GM12873 (cell line): ENCODE data around the gene RAPGEFL1.

ENCODE experiments used
- TF ChIP-seq, protein P1 (sequence below): IDR thresholded peaks from 2 replicates; pipeline ENCODE4 v1.5.1; 2012; ENCODE audit warnings: low read depth, mild to moderate bottlenecking, moderate library complexity, low read length, control low read depth; ENCODE audit not compliant: insufficient read depth; ENCODE audit errors: missing control alignments

Gene RAPGEFL1

DNA sequence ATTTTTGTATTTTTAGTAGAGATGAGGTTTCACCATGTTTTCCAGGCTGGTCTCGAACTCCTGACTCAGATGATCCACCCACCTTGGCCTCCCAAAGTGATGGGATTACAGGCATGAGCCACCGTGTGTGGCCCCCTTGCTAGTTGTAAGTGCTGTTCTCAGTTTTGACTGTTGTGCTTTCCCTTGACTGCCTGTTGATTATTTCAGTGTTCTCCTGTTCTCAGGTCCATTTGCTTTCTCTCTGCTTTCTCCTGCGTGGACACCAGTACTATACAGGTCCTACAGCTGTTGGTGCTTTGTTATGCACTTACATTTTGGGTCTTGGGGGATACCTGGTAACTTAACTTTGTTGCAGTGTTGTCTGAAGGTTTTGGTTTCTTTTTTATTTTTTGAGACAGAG, 28.7 kb upstream of the RAPGEFL1 start:
- TF ChIP-seq, protein P1, sequence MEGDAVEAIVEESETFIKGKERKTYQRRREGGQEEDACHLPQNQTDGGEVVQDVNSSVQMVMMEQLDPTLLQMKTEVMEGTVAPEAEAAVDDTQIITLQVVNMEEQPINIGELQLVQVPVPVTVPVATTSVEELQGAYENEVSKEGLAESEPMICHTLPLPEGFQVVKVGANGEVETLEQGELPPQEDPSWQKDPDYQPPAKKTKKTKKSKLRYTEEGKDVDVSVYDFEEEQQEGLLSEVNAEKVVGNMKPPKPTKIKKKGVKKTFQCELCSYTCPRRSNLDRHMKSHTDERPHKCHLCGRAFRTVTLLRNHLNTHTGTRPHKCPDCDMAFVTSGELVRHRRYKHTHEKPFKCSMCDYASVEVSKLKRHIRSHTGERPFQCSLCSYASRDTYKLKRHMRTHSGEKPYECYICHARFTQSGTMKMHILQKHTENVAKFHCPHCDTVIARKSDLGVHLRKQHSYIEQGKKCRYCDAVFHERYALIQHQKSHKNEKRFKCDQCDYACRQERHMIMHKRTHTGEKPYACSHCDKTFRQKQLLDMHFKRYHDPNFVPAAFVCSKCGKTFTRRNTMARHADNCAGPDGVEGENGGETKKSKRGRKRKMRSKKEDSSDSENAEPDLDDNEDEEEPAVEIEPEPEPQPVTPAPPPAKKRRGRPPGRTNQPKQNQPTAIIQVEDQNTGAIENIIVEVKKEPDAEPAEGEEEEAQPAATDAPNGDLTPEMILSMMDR = no peak

DNA sequence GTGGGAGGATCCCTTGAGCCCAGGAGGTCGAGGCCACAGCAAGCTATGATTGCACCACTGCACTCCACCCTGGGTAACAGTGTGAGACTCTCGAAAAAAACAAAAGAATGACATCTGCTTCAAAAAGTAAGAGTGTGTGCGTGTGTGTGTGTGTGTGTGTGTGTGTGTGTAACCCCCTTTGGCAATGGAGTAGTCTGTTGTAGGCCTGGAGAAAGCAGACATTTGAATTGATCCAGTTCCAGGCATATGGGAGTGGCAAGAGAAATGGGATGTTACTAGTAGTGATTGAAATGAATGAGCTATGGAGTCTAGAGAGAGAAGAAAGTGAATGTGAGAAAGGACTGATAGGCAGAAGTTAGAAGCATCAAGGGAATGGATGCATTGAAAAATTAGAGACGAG, 27.0 kb upstream of the RAPGEFL1 start:
- TF ChIP-seq, protein P1 = no peak

DNA sequence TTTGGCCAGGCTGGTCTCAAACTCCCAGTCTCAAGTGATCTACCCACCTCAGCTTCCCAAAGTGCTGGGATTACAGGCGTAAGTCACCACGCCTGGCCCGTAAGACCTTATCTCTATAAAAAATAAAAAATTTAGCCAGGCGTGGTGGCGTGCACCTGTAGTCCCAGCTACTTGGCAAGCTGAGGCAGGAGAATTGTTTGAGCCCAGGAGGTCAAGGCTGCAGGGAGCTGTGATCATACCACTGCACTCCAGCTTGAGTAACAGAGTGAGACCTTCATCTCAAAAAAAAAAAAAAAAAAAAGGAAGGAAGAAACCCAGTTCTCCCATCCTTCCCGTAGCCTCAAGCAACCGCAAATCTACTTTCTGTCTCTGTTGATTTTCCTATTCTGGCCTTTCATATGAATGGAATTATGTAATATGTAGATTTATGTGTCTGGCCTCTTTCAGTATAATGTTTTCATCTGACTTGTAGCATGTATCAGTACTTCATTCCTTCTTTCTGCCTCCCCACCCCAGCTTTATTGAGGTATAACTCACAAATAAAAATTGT, 25.8 kb upstream of the RAPGEFL1 start:
- TF ChIP-seq, protein P1 = no peak

DNA sequence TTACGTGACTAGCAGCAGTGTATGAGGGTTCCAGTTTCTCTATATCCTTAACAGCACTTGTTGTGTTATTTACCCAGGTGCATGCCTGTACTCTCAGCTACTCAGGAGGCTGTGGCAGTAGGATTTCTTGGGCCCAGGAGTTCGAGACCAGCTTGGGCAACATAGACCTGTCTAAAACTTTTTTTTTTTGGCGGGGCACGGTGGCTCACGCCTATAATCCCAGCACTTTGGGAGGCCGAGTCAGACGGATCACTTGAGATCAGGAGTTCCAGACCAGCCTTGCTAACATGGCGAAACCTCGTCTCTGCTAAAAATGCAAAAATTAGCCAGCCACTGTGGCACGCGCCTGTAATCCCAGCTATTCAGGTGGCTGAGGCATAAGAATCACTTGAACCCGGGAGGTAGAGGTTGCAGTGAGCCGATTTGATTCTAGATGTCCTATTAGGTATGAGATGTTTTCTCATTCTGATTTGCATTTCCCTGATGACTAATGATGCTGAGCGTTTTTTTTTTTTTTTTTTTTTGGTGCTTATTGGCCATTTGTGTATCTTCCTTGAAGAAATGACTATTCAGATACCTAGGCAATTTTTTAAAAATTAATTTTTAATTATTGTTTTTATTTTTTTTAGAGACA, 23.6 kb upstream of the RAPGEFL1 start:
- TF ChIP-seq, protein P1 = no peak

DNA sequence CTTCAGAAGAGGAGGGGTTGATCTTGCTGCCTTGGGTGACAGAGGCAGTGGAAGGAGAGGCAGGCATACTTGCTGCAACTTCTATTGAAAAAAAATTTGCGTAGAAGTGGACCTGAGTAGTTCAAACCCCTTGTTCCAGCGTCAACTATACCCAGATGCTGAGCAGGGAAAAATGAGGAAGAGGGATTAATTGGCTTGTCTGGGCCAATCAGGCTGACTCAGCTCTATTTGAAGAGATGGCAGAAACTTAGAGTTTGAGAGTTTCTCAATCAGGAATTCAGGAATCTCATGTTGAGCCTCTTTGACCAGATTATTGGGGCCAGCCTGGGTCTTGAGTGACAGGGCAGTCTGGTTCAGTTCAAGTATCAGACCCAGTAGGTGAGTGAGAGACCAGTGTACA, 19.3 kb upstream of the RAPGEFL1 start:
- TF ChIP-seq, protein P1 = no peak

DNA sequence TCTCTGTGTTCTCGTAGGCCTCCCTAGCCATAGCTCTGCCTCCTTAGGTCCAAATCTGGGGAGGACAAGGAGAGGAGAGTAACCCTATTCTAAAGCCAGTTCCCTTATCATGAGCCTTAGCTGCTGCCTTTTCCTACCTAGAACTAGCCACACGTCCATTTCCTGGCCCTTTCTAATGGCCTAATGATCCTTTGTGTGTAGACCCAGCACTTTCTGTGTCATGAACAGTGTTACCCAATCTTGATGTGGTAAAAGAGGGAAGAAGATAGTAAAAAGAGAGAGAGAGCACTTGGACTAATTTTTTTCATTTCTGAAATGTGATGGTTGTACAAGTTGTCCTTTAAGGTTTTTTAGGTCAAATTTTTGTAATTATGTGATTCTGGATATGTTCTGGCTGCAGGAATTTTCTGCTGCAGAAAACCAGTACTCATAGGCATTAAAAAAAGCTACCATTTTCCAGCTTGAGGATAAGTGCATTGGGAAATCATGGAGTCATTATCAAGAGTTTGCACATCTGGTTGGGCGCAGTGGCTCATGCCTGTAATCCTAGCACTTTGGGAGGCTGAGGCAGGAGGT, 18.7 kb upstream of the RAPGEFL1 start:
- TF ChIP-seq, protein P1 = no peak

DNA sequence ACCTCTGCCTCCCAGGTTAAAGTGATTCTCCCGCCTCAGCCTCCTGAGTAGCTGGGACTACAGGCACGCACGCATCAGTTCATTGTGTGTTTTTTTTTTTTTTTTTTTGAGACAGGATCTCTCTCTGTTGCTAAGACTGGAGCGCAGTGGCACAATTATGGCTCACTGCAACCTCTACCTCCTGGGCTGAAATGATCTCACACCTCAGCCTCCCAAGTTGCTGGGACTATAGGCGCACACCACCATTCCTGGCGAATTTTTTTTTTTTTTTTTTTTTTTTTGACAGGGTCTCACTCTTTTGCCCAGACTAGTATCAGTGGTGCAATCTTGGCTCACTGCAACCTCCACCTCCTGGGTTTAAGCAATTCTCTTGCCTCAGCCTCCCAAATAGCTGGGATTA, 17.8 kb upstream of the RAPGEFL1 start:
- TF ChIP-seq, protein P1 = no peak
